Mucosa of descending colon (tissue), 3 donors: ENCODE measurements around the gene SPSB4. TPM values are rescaled to one million over a fixed set of nuclear protein-coding genes. Genes with fewer than 3 reads are reported as not detected.

Source experiments
- ATAC-seq: fragments of 200-7000 bp; cut with Tn5 transposase; one replicate; pipeline ENCODE4 v1.9.1; 2020; ENCODE audit warnings: mild to moderate bottlenecking, moderate library complexity
- DNase-seq, 3 donors: peaks; one replicate each; pipeline ENCODE4 v3.0.0-alpha.2; 2020
- H3K36me3 ChIP-seq: fragments of 200-600 bp; one replicate; pipeline ENCODE4 v1.8.0; 2021; ENCODE audit warnings: low read depth, mild to moderate bottlenecking
- H3K4me1 ChIP-seq: fragments of 200-600 bp; one replicate; pipeline ENCODE4 v1.8.0; 2021; ENCODE audit warnings: low read depth, mild to moderate bottlenecking
- H3K4me3 ChIP-seq: fragments of 200-600 bp; one replicate; pipeline ENCODE4 v1.8.0; 2021; ENCODE audit warnings: mild to moderate bottlenecking
- H3K9me3 ChIP-seq: fragments of 200-600 bp; one replicate; pipeline ENCODE4 v1.8.0; 2021; ENCODE audit warnings: mild to moderate bottlenecking
- intact Hi-C, 2 donors: fragments of 100-400 bp; cut with DNase I in 1 of 2; cut with micrococcal nuclease in 1 of 2; formaldehyde crosslinking; loops; one replicate each; pipeline versions ENCODE4 v1.11.0 to v1.11.1; 2022; cut with DNase I, micrococcal nuclease
- total RNA-seq, 3 donors: library from RNA; stranded (reverse); fragmentation: NEBNext Ultra II Directional in 2 of 3; extraction: Animal tissue kit (Norgen Biotek cat#: 25700) in 2 of 3; gene quantifications; one replicate each; pipeline versions ENCODE4 v1.2.1 to v1.2.4, GENCODE V29; 2021 to 2023
- TF ChIP-seq, protein P1 (sequence below): fragments of 200-600 bp; IDR thresholded peaks from one replicate; pipeline ENCODE4 v1.8.0; 2022; ENCODE audit warnings: antibody characterized with exemption, mild to moderate bottlenecking
- donor health status: DM: no; HTN: no; CAD: no; lungs with moderate emphysema.
- donor health status: DM: no; HTN: no; CAD: no.
- donor health status: DM: no; HTN: yes; CAD: no.

Gene SPSB4
- total RNA-seq, 3 donors from 2014 or later, result 0.10 to 0.85 (median 0.17) TPM

DNA sequence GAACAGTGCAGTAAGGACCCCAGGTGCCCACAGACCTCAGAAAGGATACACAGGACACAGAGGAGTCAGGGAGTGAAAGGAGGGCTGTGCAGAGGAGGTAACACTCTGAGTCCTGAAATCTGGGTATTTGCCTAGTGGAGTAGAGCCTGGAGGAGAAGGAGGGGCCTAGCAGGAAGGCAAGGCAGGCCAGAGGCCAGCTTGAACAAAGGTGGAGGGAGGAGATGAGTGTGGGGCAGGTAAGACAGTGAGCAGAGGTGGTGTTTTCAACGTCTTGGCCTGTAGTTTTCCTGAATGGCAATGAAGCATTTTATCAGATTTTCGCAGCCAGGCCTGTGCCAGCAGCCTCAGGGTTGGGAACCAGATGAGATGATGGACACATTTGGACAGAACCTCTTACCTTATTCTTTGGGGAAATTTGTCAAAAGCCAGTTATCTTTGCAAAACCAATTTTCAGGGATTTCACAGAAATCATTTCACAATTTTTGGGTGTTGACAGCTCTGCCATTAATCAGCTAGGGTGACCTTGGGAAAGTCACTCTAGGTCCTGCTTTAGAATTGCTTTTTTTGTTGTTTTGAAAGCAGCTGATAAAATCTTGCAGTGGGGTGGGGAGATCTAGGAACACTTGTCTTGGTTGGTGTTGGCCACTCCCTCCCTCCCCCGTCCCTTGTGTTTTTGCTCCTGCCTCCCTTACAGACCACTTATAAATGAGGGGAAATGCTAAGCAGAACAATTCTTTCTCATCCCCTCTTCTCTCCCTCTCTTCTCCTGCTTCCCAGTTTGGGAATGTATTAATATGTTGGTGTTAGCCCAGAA is 38.4 kb downstream of the SPSB4 start:
- H3K36me3 ChIP-seq, result no peaks in the 10 kb centered on the region
- H3K9me3 ChIP-seq, result no peaks in the 10 kb centered on the region
- intact Hi-C loops, result no loop called here
- ATAC-seq (no peak), DNase-seq (no peak)
- no peak overlapping the region for H3K4me3 ChIP-seq
- TF ChIP-seq, protein P1, sequence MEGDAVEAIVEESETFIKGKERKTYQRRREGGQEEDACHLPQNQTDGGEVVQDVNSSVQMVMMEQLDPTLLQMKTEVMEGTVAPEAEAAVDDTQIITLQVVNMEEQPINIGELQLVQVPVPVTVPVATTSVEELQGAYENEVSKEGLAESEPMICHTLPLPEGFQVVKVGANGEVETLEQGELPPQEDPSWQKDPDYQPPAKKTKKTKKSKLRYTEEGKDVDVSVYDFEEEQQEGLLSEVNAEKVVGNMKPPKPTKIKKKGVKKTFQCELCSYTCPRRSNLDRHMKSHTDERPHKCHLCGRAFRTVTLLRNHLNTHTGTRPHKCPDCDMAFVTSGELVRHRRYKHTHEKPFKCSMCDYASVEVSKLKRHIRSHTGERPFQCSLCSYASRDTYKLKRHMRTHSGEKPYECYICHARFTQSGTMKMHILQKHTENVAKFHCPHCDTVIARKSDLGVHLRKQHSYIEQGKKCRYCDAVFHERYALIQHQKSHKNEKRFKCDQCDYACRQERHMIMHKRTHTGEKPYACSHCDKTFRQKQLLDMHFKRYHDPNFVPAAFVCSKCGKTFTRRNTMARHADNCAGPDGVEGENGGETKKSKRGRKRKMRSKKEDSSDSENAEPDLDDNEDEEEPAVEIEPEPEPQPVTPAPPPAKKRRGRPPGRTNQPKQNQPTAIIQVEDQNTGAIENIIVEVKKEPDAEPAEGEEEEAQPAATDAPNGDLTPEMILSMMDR, result no peak
- no peaks in the 10 kb centered on the region for H3K4me1 ChIP-seq

DNA sequence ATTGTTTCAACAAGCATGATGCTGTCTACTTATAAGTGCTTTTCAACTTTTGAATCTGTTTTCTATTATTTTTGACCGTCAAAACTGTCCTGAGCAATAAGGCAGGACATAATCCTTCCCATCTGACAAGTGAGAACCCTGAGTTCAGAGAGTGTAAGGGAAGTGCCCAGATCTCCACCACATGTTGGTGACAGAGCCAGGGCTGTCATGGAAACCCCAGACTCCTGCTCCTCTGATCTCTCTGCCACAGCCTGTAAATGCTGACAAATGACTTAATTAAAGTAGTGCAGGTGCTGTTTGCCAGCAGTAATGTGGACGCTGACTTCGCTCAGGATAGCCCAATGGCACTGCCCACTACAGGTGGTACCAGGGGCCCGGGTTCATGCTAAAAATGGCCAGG is 40.3 kb downstream of the SPSB4 start:
- Histone ChIP-seq H3K4me3 (no peak overlapping the region), H3K36me3 (no peaks in the 10 kb centered on the region), H3K4me1 (no peaks in the 10 kb centered on the region), H3K9me3 (no peaks in the 10 kb centered on the region)
- DNase-seq (no peak), ATAC-seq (no peak)
- intact Hi-C loops, result no loop called here
- TF ChIP-seq, protein P1, result no peak

DNA sequence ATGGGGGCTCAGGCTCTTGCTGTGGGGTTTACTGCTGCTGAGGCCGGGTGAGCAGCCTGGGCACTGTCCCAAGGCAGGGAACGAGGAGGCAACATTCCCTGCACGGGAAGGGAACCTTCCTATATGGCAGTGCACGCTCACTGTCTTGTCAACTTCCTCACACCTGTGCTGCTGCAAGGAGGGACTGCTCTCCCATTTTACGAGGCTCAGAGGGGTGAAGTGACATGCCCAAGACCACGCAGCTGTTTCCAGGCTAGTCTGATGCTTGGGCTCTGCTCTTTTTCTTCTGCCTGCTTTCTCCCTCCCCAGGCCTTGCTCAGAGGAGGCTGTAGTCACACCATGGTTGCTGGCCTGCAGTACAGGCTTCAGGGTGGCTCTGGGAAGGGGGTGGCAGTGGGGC is 41.5 kb downstream of the SPSB4 start:
- Histone ChIP-seq H3K9me3 (no peaks in the 10 kb centered on the region), H3K36me3 (no peaks in the 10 kb centered on the region), H3K4me3 (no peak overlapping the region), H3K4me1 (no peaks in the 10 kb centered on the region)
- intact Hi-C loops, result no loop called here
- ATAC-seq (no peak), DNase-seq (no peak)
- TF ChIP-seq, protein P1, result no peak

GRCh38 chr3:141093397-141093796 is 42.2 kb downstream of the SPSB4 start:
- Histone ChIP-seq H3K4me1 (no peaks in the 10 kb centered on the region), H3K36me3 (no peaks in the 10 kb centered on the region), H3K4me3 (no peak overlapping the region), H3K9me3 (no peaks in the 10 kb centered on the region)
- ATAC-seq, result no peak
- intact Hi-C loops, result no loop called here
- TF ChIP-seq, protein P1, result no peak
- DNase-seq, result no peak

DNA sequence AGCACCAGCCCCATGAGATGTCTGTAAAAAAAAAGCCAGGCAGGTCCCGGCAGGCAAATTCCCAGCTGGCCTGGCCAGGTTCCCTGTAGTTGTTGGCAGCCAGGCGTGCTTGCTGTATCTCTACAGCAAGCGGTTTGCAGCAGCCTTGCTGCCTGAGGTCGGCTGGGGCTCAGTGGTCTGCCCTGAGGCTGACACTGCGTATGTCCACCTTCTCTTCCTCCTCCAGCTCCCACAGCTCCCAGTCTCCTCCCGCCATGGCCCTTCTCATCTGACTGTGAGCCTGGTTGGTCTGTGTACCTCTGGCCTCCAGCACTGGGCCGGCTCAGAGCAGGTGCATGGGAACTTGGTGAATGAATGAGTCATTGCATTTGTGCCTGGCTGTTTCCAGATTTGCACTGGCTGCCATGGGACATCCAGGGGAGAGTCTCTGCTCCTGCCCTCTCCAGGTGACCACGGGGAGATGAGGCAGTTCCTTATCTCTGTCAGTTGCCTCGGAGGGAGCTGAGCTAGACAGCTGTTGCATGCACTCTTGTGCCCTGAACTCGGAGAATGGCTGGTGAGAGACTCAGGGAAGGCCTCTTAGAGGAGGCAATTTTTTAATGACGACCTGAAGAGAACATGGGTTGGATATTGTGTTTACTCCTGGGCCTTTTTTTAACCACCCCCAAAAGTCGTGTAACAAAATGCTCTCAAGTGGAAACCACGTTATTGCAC is 43.0 kb downstream of the SPSB4 start:
- ATAC-seq, result peak; percentile 14
- intact Hi-C loops, result no loop called here

More for the DNA sequence above, 43.0 kb downstream of the SPSB4 start:
- Histone ChIP-seq H3K4me1 (no peaks in the 10 kb centered on the region), H3K9me3 (no peaks in the 10 kb centered on the region), H3K4me3 (no peak overlapping the region), H3K36me3 (no peaks in the 10 kb centered on the region)
- TF ChIP-seq, protein P1, result no peak
- DNase-seq, result peak in 1 of 3 donors; percentile 40
